Endothelial cell of umbilical vein (primary cell): Measurements from ENCODE around the gene OTOP2. TPM values are rescaled to one million over a fixed set of nuclear protein-coding genes. Genes with fewer than 3 reads are reported as not detected.

Experiments
- BruUV-seq: library from RNA; stranded (reverse); fragments of 400-500 nt; replicated peaks from 2 replicates; lab custom pipeline; 2021; lab: Mats Ljungman, UMichigan
- CTCF ChIA-PET: fragments of 300-600, 350-600 bp; sonication (Branson Sonifier 250); formaldehyde crosslinking; loops from one replicate; lab custom pipeline; 2021; ENCODE audit warnings: antibody characterized with exemption, inconsistent platforms; lab: Charles Lee
- POLR2A ChIA-PET: fragments of 300-600, 350-600 bp; sonication (Branson Sonifier 250); formaldehyde crosslinking; loops from one replicate; lab custom pipeline; 2021; ENCODE audit warnings: antibody characterized with exemption, inconsistent platforms; lab: Charles Lee
- DNase-seq: peaks from one replicate; pipeline ENCODE4 v3.0.0-alpha.2; 2011; ENCODE audit warnings: low read depth, low spot score
- FAIRE-seq: peaks from 2 replicates; lab custom pipeline; 2011; peaks lifted over from hg19 to GRCh38; lab: Jason Lieb, UNC
- H2AFZ ChIP-seq: 2 replicates; pipeline ENCODE4 v1.6.0; 2012; ENCODE audit warnings: low read depth, low read length, control low read depth, inconsistent platforms
- H3K27ac ChIP-seq: 2 replicates; pipeline ENCODE4 v1.5.1; 2011; ENCODE audit warnings: low read depth, mild to moderate bottlenecking, control low read depth, low read length, moderate library complexity; ENCODE audit not compliant: insufficient read depth
- H3K27me3 ChIP-seq, 2 experiments: 2 replicates each; pipeline versions ENCODE4 v1.6.0 to v1.6.1; 2011; ENCODE audit warnings: low read length in 2 of 2, mixed read lengths in 1 of 2; ENCODE audit not compliant: control insufficient read depth in 2 of 2, insufficient read depth in 2 of 2
- H3K36me3 ChIP-seq, 2 experiments: 2 replicates in 1 of 2; 3 replicates in 1 of 2; pipeline ENCODE4 v1.5.1; 2011; ENCODE audit warnings: low read length in 2 of 2, mild to moderate bottlenecking in 1 of 2, moderate library complexity in 1 of 2; ENCODE audit not compliant: control insufficient read depth in 2 of 2, insufficient read depth in 2 of 2; ENCODE audit errors: extremely low read depth in 1 of 2
- H3K4me1 ChIP-seq: 3 replicates; pipeline ENCODE4 v1.5.1; 2011; ENCODE audit warnings: mild to moderate bottlenecking, low read length; ENCODE audit not compliant: control insufficient read depth, insufficient read depth; ENCODE audit errors: extremely low read depth
- H3K4me2 ChIP-seq: 2 replicates; pipeline ENCODE4 v1.6.1; 2011; ENCODE audit warnings: low read length, control low read depth, mixed read lengths; ENCODE audit not compliant: insufficient read depth
- H3K4me3 ChIP-seq, 3 experiments: fragments of 200-600 bp in 1 of 3; sonication (generic), shearing (Covaris generic) in 1 of 3; replicated peaks in 1 of 3; 2 replicates each; pipeline ENCODE4 v1.5.1; 2011 to 2016; ENCODE audit warnings: control low read depth in 3 of 3, low read length in 3 of 3, mild to moderate bottlenecking in 2 of 3, inconsistent platforms in 1 of 3, low read depth in 1 of 3, moderate library complexity in 1 of 3; ENCODE audit not compliant: insufficient read depth in 1 of 3
- H3K79me2 ChIP-seq: 2 replicates; pipeline ENCODE4 v1.6.0; 2012; ENCODE audit warnings: low read length, inconsistent platforms; ENCODE audit not compliant: control insufficient read depth, insufficient read depth
- H3K9ac ChIP-seq: replicated peaks from 2 replicates; pipeline ENCODE3; 2011; ENCODE audit warnings: low read length, control low read depth; ENCODE audit not compliant: insufficient read depth; ENCODE audit errors: extremely low read depth
- H3K9me1 ChIP-seq: replicated peaks from 3 replicates; pipeline ENCODE4 v1.6.0; 2011; ENCODE audit warnings: mild to moderate bottlenecking, low read length; ENCODE audit not compliant: control insufficient read depth, insufficient read depth; ENCODE audit errors: extremely low read depth
- H3K9me3 ChIP-seq: replicated peaks from 2 replicates; pipeline ENCODE4 v1.5.1; 2012; ENCODE audit warnings: low read length, inconsistent platforms; ENCODE audit not compliant: control insufficient read depth, insufficient read depth
- H4K20me1 ChIP-seq: replicated peaks from 2 replicates; pipeline ENCODE3; 2011; ENCODE audit warnings: mild to moderate bottlenecking, low read length; ENCODE audit not compliant: control insufficient read depth, insufficient read depth; ENCODE audit errors: extremely low read depth
- GATA2 ChIP-seq: IDR thresholded peaks from 2 replicates; pipeline ENCODE4 v1.7.0; 2011; ENCODE audit warnings: low read depth, mild to moderate bottlenecking, moderate library complexity, mixed read lengths, low read length; ENCODE audit not compliant: insufficient read length, insufficient read depth
- JUN ChIP-seq: IDR thresholded peaks from 2 replicates; pipeline ENCODE4 v1.6.1; 2011; ENCODE audit warnings: borderline replicate concordance, low read depth; ENCODE audit not compliant: insufficient read length, insufficient read depth
- MAX ChIP-seq: IDR thresholded peaks from 2 replicates; pipeline ENCODE4 v1.6.1; 2011; ENCODE audit not compliant: insufficient read depth, insufficient read length
- MYC ChIP-seq: IDR thresholded peaks from one replicate; pipeline ENCODE4 v1.6.1; 2011; ENCODE audit warnings: mild to moderate bottlenecking, low read depth, low read length
- dilution Hi-C: fragments of 300-500 bp; cut with MboI; formaldehyde crosslinking; loops from one replicate; pipeline ENCODE4 v1.15.0; 2019; ENCODE audit warnings: low sequenced_read_pairs; ENCODE audit not compliant: extremely low pct_ligation_motif_present
- intact Hi-C: fragments of 100-400 bp; cut with micrococcal nuclease; formaldehyde crosslinking; loops from one replicate; pipeline ENCODE4 v1.10.0; 2022
- polyA plus RNA-seq, 4 experiments: library from polyadenylated mRNA; depleted of rRNA in 3 of 4; stranded (reverse) in 3 of 4; unstranded in 1 of 4; fragments of >200 nt; gene quantifications; 2 replicates each; pipeline versions ENCODE4 v1.2.1 to v1.2.3, GENCODE V29; 2011 to 2012; ENCODE audit warnings: missing spikeins in 1 of 4
- total RNA-seq: library from RNA; stranded (reverse); gene quantifications from 2 replicates; pipeline ENCODE4 v1.2.3, GENCODE V29; 2021

The OTOP2 gene
- total and polyA plus RNA-seq, 2 donors (not counting 3 experiments of a cell fraction or from before 2014, with no cell fraction given), result not detected

- Histone ChIP-seq H2AFZ (no peak overlapping the region), H3K27me3 (peaks cover 36 to 37% of the 10 kb centered on the region in 2 experiments), H3K4me1 (no peaks in the 10 kb centered on the region), H3K4me3 (no peak overlapping the region), H3K9ac (no peak overlapping the region), H3K36me3 (no peaks in the 10 kb centered on the region), H3K9me1 (no peaks in the 10 kb centered on the region), H3K9me3 (no peaks in the 10 kb centered on the region), H4K20me1 (no peaks in the 10 kb centered on the region), H3K27ac (no peak overlapping the region), H3K79me2 (no peaks in the 10 kb centered on the region), H3K4me2 (no peak overlapping the region)
- intact Hi-C loops, result no loop called here
- dilution Hi-C loops, result no loop called here
- BruUV-seq, result no TSS peak
- ChIA-PET CTCF (no interaction called here), POLR2A (no interaction called here)
- DNase-seq, result no peak
- no peak for FAIRE-seq
- TF ChIP-seq MYC (no peak), MAX (no peak), JUN (no peak), GATA2 (no peak)
These were observed 31.8 kb upstream of the OTOP2 start for GRCh38 chr17:74892013-74892841.
